ENCODE data around the gene ZNF32.
A peak's percentile ranks its signal among the peaks of the same experiment; 100 is the strongest.

Gene ZNF32

DNA sequence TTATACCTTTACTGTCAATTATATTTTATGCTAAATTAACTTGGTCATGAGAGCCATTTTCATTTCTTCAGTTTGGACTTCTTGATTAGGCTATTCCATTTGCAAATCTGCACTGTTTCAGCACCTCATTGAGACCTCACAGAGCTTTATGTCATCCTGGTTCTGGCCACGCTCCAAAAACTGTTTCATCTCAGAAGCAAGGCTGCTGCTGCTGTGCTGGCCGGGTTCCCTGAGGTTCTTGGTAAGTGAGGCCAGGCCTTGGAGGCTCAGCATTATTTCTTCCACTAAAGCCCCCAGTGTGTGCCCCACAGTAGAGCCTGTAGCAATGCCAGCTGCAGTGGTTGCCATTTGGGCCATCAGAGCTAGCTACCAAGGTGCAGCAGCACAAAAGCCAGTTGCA lies 50.2 kb downstream of the ZNF32 start:
- peaks cover 0 to 5% of the 10 kb centered on the region in 2 donors for H3K4me1 ChIP-seq (ENCODE audit: control insufficient read depth in 1 of 2, insufficient read depth in 2 of 2, low read length in 2 of 2)
- H3K27ac ChIP-seq (ENCODE audit: low read length) = no peak overlapping the region
- no peaks in the 10 kb centered on the region for H3K27me3 ChIP-seq (ENCODE audit: low read depth, low read length)
- no peaks in the 10 kb centered on the region for H3K9me3 ChIP-seq (ENCODE audit: control insufficient read depth in 1 of 2, low read length in 2 of 2)
- no peaks in the 10 kb centered on the region for H3K36me3 ChIP-seq (ENCODE audit: control insufficient read depth in 1 of 2, insufficient read depth in 2 of 2, low read length in 2 of 2)
- no peak overlapping the region for H3K4me3 ChIP-seq (ENCODE audit: low read depth in 1 of 2, low read length in 2 of 2)

DNA sequence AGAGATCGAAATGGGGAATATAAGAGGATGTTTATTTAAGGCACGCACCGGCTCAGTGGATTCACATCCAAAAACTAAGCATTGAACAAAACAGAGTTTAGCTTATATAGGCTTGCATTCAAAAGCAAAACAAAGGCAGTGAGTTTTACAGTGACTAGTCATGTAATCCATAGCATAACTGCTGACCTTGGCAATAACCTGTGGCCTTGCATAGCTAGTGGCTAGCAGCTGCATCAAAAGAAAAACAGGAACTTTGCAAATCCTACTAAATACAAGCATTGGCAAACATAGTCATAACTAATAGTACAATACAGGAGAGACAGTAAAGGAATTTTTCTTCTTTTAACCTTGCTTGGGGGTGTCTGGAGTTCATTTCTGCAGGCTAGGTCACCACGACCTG lies 52.1 kb downstream of the ZNF32 start:
- H3K27me3 ChIP-seq (ENCODE audit: low read depth, low read length) = no peaks in the 10 kb centered on the region
- H3K36me3 ChIP-seq (ENCODE audit: control insufficient read depth in 1 of 2, insufficient read depth in 2 of 2, low read length in 2 of 2) = no peaks in the 10 kb centered on the region
- no peak overlapping the region for H3K27ac ChIP-seq (ENCODE audit: low read length)
- no peak overlapping the region for H3K4me3 ChIP-seq (ENCODE audit: low read depth in 1 of 2, low read length in 2 of 2)
- peaks cover 0 to 2% of the 10 kb centered on the region in 2 donors for H3K9me3 ChIP-seq (ENCODE audit: control insufficient read depth in 1 of 2, low read length in 2 of 2)
- peaks cover 0 to 5% of the 10 kb centered on the region in 2 donors for H3K4me1 ChIP-seq (ENCODE audit: control insufficient read depth in 1 of 2, insufficient read depth in 2 of 2, low read length in 2 of 2)

DNA sequence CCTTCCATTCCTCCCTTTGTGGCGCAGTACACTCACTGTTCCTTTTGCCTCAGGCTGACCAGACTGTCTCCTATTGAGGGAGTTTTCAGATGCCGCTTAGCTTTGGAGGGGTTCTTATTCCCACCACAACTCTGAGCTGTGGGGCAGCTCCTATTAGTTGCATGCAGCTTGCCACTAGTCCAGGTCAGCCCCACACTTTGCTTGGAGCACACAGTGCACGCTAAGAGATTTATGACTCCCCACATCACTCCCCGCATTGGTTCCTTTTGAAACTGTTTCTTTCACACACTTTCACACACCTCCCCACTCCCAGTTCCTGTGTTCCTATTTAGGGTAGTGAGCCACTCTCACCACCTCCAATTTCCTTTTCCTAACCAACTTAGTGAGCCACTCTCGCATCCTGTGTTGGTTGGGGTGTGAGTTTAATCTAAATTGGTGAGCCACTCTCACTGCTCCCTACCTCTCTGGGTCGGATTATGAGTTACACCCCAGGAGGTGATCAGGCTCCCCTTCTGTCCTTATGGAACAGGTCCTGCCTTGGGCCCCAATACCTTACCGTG lies 52.9 kb downstream of the ZNF32 start:
- peaks cover 0 to 5% of the 10 kb centered on the region in 2 donors for H3K4me1 ChIP-seq (ENCODE audit: control insufficient read depth in 1 of 2, insufficient read depth in 2 of 2, low read length in 2 of 2)
- no peaks in the 10 kb centered on the region for H3K36me3 ChIP-seq (ENCODE audit: control insufficient read depth in 1 of 2, insufficient read depth in 2 of 2, low read length in 2 of 2)
- no peak overlapping the region for H3K27ac ChIP-seq (ENCODE audit: low read length)
- no peak overlapping the region for H3K4me3 ChIP-seq (ENCODE audit: low read depth in 1 of 2, low read length in 2 of 2)
- peaks cover 0 to 2% of the 10 kb centered on the region in 2 donors for H3K9me3 ChIP-seq (ENCODE audit: control insufficient read depth in 1 of 2, low read length in 2 of 2)
- H3K27me3 ChIP-seq (ENCODE audit: low read depth, low read length) = no peaks in the 10 kb centered on the region

DNA sequence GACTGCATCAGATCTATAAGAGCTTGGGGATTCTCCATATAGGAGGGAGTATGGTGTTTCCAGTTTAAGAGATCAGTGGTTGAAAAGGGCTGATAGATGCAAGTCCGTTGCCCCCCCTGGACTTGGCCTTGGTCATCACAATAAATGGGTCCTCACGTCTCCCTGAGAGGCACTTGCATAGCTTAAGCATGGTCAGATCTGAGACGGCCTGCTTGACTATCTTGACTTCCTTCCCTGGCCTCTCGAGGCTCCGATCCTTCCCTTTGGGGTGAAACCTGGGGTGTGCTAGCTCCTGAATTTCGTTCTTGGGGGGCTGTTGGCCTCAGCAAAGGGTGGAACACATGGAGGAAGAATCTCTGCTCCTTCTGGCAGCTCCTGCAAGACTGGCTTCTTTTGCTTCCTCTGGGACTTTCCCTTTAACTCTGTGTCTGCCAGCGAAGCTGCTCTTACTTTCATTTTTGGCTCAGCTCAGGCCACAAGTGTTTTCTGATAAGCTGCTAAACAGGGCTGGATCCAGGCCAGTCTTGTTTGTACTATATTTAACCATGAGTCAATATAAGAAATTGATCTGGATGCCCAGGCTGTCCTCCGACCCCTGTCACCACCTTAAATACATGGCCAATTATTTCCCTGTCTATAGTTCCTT lies 53.6 kb downstream of the ZNF32 start:
- no peaks in the 10 kb centered on the region for H3K27me3 ChIP-seq (ENCODE audit: low read depth, low read length)
- H3K27ac ChIP-seq (ENCODE audit: low read length) = no peak overlapping the region
- peak overlapping the region; percentile 43 to 46 for H3K4me3 ChIP-seq (ENCODE audit: low read depth in 1 of 2, low read length in 2 of 2)
- H3K4me1 ChIP-seq (ENCODE audit: control insufficient read depth in 1 of 2, insufficient read depth in 2 of 2, low read length in 2 of 2) = peaks cover 0 to 5% of the 10 kb centered on the region in 2 donors
- peaks cover 0 to 2% of the 10 kb centered on the region in 2 donors for H3K9me3 ChIP-seq (ENCODE audit: control insufficient read depth in 1 of 2, low read length in 2 of 2)
- no peaks in the 10 kb centered on the region for H3K36me3 ChIP-seq (ENCODE audit: control insufficient read depth in 1 of 2, insufficient read depth in 2 of 2, low read length in 2 of 2)

All from muscle layer of duodenum (tissue), 2 donors.